ENCODE data around the gene DMRT1.
"Not testable (repeated sequence)": the region's sequence is repeated elsewhere in the genome, so short reads cannot be mapped to it uniquely, and the experiment has no call there.

DMRT1 gene

GRCh38 chr9:998299-999110 lies 157.0 kb downstream of the DMRT1 start:
- not testable (repeated sequence) for DNase-seq (ENCODE audit: low read depth in 2 of 2)

DNA sequence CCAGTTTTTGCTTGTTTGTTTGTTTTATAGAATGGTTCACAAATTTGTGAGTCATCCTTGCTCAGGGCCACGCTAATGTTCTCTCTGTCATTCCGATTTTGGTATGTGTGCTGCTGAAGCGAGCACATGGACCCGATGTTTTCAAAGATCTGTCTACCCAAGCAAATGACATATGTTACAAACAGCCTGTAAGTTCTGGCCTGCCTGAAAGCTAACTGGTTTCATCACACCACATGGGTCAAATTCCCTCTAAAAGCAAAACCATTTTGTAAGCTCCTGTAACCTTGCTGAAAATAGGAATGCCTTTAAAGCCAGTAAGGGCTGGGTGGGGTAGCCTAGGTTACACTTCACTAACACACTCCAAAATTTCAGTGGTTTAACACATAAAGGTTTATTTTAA lies 160.3 kb downstream of the DMRT1 start:
- DNase-seq (ENCODE audit: low read depth in 2 of 2) = no peak

- no peak for DNase-seq (ENCODE audit: low read depth in 2 of 2)
Measured at GRCh38 chr9:1002678-1003077, 161.2 kb downstream of the DMRT1 start.

DNA sequence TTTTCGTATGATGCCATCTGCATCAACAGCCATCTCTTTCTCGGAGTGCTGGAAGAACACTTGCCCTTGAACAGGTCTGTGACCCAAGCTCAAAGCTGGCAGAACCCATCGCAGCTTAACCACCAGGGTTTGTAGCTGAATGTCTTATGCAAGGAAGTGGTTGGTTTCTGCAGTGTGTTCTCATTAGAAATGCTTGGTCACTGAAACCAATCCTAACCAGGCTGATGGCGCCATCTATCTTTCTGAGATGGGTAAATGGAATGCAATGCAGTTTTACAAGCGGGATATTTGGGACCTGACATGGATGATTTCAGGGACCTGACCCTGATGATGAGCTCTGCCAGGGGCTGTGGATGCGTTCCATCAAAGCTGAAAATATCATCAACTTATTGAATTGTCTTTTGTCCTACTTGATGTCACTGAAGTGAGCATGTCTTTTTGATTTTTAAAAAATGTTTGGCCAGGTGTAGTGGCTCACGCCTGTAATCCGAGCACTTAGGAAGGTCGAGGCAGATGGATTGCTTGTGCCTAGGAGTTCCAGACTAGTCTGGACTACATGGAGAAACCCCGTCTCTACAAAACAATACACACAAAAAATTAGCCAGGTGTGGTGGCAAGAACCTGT lies 163.7 kb downstream of the DMRT1 start:
- no peak for DNase-seq (ENCODE audit: low read depth in 2 of 2)

DNA sequence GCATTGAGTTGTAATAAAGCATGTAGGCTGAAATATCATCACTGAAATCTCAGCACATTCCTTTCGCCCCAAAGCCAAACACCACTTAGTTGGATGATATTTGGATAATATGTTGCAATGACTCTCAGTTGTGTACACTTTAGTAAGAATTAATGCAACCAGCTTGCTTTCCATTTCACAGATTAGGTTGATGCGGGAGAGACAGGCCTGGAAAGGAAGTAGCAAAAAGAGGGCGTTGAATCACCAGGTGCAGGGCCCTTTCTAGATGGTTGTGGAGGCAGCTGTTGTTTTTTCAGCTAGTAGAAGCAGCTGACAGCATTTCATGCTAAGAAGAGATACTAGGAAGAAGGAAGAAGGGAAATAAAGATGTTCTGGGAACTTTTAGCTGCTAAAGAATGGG lies 165.8 kb downstream of the DMRT1 start:
- no peak for DNase-seq (ENCODE audit: low read depth in 2 of 2)

GRCh38 chr9:1008216-1008615 lies 166.7 kb downstream of the DMRT1 start:
- no peak for DNase-seq (ENCODE audit: low read depth in 2 of 2)

GRCh38 chr9:1009101-1009707 lies 167.7 kb downstream of the DMRT1 start:
- peak; percentile 61 to 68 for DNase-seq (ENCODE audit: low read depth in 2 of 2)

DNA sequence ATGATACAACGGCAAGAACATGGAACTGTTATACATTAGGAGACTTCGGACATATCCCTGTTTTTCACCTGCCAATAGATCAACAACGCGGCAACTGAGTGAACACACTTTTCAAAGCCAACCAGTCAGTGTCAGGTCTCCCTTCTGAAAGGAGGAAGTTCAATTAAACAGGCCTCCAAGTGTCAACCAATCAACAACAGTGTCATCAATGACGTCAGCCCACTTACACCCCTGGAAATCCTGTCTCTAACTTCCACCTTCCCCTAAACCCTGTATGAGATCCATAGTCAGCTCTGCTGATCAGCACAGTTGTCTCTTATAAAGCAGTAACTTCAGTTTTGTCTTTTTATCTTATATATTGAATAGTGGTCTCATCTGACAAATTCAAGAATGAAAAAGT lies 171.5 kb downstream of the DMRT1 start:
- DNase-seq (ENCODE audit: low read depth in 2 of 2) = no peak

DNA sequence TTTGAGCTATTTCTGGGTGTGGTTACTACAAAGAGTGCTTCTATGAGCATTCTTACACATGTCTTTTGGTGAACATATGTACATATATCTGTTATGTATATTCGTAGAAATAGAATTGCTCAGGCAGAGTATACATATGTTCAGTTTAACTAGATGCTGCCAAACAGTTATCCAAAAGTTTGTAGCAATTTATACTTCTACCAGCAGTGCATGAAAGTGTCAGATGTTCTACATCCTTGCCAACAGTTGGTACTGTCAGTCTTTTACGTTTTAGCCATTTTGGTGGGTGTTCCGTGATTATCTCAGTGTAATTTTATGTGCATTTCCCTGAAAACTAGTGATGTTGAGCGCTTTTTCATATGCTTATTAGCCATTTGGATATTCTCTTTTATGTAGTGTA lies 172.7 kb downstream of the DMRT1 start:
- no peak for DNase-seq (ENCODE audit: low read depth in 2 of 2)

DNA sequence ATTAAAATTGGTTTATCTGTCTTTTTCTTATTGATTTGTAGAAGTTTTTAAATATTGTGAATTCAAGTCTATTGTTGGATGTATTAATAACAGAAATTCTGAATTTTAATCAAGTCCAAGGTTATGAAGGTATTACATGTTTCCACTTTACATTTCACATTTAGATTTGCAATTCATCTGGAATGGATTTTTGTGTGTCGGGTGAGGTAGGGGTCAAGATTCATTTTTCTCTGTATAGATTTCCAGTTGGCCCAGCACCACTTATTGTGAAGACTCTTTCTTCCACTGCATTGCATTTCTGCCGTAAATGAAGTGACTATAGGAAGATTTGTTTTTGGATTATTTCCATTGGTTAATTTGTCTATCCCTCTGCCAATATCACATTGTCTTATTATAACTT lies 173.1 kb downstream of the DMRT1 start:
- no peak for DNase-seq (ENCODE audit: low read depth in 2 of 2)

DNA sequence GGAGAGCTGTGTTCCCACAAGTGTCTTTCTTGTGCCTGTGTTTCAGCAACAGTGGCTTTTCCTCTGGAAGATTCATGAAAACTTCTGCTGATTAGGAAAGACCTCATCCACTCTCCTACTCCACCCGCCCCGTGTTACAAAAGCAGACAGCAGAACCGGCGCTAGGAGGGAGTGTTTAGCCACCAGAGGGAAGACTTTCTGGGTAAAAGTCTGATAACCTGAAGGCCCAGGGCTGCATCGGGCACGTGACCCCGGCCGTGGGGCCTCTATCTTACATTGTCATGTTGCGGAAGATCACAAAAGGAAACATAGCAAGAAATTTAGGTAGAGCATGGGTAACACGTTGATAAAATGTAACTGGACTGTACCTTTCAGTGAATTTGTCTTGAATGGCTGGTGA lies 176.6 kb downstream of the DMRT1 start:
- no peak for DNase-seq (ENCODE audit: low read depth in 2 of 2)

Measured in stimulated activated CD8-positive, alpha-beta memory T cell treated with anti-CD3 and anti-CD28 coated beads, Interleukin-2, amount 100 ng/mL, for 48 hours (primary cell).